COLO668 (cell line): ENCODE measurements around the gene SMARCA1.

Source experiments
- DNase-seq: peaks from one replicate; lab custom pipeline; 2025; ENCODE audit not compliant: unreplicated experiment; lab: John Stamatoyannopoulos, UW

Gene SMARCA1

GRCh38 chrX:129472116-129472515 is 51.2 kb downstream of the SMARCA1 start:
- no peak for DNase-seq

- DNase-seq = no peak
Observed at GRCh38 chrX:129462707-129463106, 60.6 kb downstream of the SMARCA1 start.

- no peak for DNase-seq
Observed at GRCh38 chrX:129461801-129462456, 61.4 kb downstream of the SMARCA1 start.

GRCh38 chrX:129452523-129452922 is 70.8 kb downstream of the SMARCA1 start:
- no peak for DNase-seq

GRCh38 chrX:129450123-129450522 is 73.2 kb downstream of the SMARCA1 start:
- DNase-seq = no peak

GRCh38 chrX:129449148-129449547 is 74.1 kb downstream of the SMARCA1 start:
- DNase-seq = no peak

GRCh38 chrX:129445436-129445835 is 77.9 kb downstream of the SMARCA1 start:
- DNase-seq = no peak

- DNase-seq = no peak
Observed at GRCh38 chrX:129433945-129434344, 89.3 kb downstream of the SMARCA1 start.

GRCh38 chrX:129433461-129433860 is 89.8 kb downstream of the SMARCA1 start:
- no peak for DNase-seq

- no peak for DNase-seq
Observed at GRCh38 chrX:129427267-129427666, 96.0 kb downstream of the SMARCA1 start.

- no peak for DNase-seq
Observed at GRCh38 chrX:129423191-129423590, 100.1 kb downstream of the SMARCA1 start.

- DNase-seq = no peak
Observed at GRCh38 chrX:129404670-129405008, 118.7 kb downstream of the SMARCA1 start.

- no peak for DNase-seq
Observed at GRCh38 chrX:129403974-129404669, 119.2 kb downstream of the SMARCA1 start.
